SU-DHL-6 (cell line): ENCODE results near the gene SMPD3.

Experiments used
- H2AFZ ChIP-seq: fragments of 200-600 bp; sonication (generic); 2 replicates; pipeline ENCODE4 v1.6.1; 2014; ENCODE audit warnings: low read depth, mild to moderate bottlenecking, moderate library complexity, mixed read lengths, antibody characterized with exemption, low read length; ENCODE audit not compliant: severe bottlenecking
- H3F3A ChIP-seq: fragments of 200-600 bp; shearing (Covaris generic); 2 replicates; pipeline ENCODE4 v1.6.0; 2016; ENCODE audit warnings: antibody characterized with exemption, mild to moderate bottlenecking; ENCODE audit not compliant: insufficient read depth
- H3K27ac ChIP-seq: fragments of 200-600 bp; sonication (generic); 2 replicates; pipeline ENCODE4 v1.5.1; 2016; ENCODE audit warnings: low read depth, mild to moderate bottlenecking, low read length, moderate library complexity, mixed read lengths
- H3K27me3 ChIP-seq: fragments of 200-600 bp; sonication (generic), shearing (Covaris generic); 2 replicates; pipeline ENCODE4 v1.6.0; 2014; ENCODE audit warnings: mild to moderate bottlenecking, low read length
- H3K36me3 ChIP-seq: fragments of 200-600 bp; sonication (generic); 2 replicates; pipeline ENCODE4 v1.6.1; 2014; ENCODE audit warnings: mild to moderate bottlenecking, low read length, mixed read lengths
- H3K4me2 ChIP-seq: fragments of 300-600, 200-600 bp; shearing (Covaris generic), sonication (generic); 2 replicates; pipeline ENCODE4 v1.6.0; 2014; ENCODE audit warnings: low read length, low read depth, mild to moderate bottlenecking; ENCODE audit not compliant: poor library complexity, severe bottlenecking
- H3K4me3 ChIP-seq: fragments of 200-600 bp; sonication (generic); 2 replicates; pipeline ENCODE4 v1.5.1; 2014; ENCODE audit warnings: antibody characterized with exemption, low read length, mild to moderate bottlenecking, mixed read lengths; ENCODE audit not compliant: insufficient read depth, poor library complexity, severe bottlenecking
- H3K79me2 ChIP-seq: fragments of 200-600 bp; sonication (generic); 2 replicates; pipeline ENCODE4 v1.6.1; 2014; ENCODE audit warnings: mild to moderate bottlenecking, low read length, moderate library complexity; ENCODE audit not compliant: insufficient read depth
- H3K9ac ChIP-seq: fragments of 200-600 bp; sonication (generic); 2 replicates; pipeline ENCODE4 v1.7.0; 2014; ENCODE audit warnings: mild to moderate bottlenecking, low read length
- H3K9me2 ChIP-seq: fragments of 200-600 bp; sonication (generic); replicated peaks from 2 replicates; pipeline ENCODE4 v1.6.1; 2014; ENCODE audit warnings: low read length; ENCODE audit not compliant: insufficient read depth
- H3K9me3 ChIP-seq: fragments of 200-600 bp; sonication (generic); 2 replicates; pipeline ENCODE4 v1.6.1; 2014; ENCODE audit warnings: low read length, mixed read lengths; ENCODE audit not compliant: insufficient read depth
- H4K20me1 ChIP-seq: fragments of 200-600 bp; sonication (generic); 2 replicates; pipeline ENCODE4 v1.6.1; 2014; ENCODE audit warnings: low read depth, mild to moderate bottlenecking, antibody characterized with exemption, low read length, moderate library complexity, mixed read lengths
- EZH2phosphoT487 ChIP-seq: fragments of 200-600 bp; sonication (generic), shearing (Covaris generic); conservative IDR thresholded peaks from 2 replicates; pipeline ENCODE4 v1.6.1; 2018; ENCODE audit warnings: mild to moderate bottlenecking, antibody characterized with exemption, low read length, moderate library complexity, mixed read lengths
- TF ChIP-seq, protein P1 (sequence below): fragments of 200-600 bp; sonication (generic); IDR thresholded peaks from one replicate; pipeline ENCODE4 v1.5.1; 2017; ENCODE audit warnings: antibody characterized with exemption, mild to moderate bottlenecking, low read length, moderate library complexity; ENCODE audit not compliant: insufficient read depth, poor library complexity, severe bottlenecking

The SMPD3 gene

GRCh38 chr16:68335175-68335574 is 113.1 kb downstream of the SMPD3 start:
- no peaks in the 10 kb centered on the region for H3K79me2 ChIP-seq

GRCh38 chr16:68332411-68333121 is 115.7 kb downstream of the SMPD3 start:
- H3K4me3 ChIP-seq = no peak overlapping the region
- no peaks in the 10 kb centered on the region for H3K9me3 ChIP-seq
- H4K20me1 ChIP-seq = no peaks in the 10 kb centered on the region
- H3K36me3 ChIP-seq = no peaks in the 10 kb centered on the region; the same call in 1 of the 2 replicates
- H3K27me3 ChIP-seq = no peaks in the 10 kb centered on the region
- TF ChIP-seq EZH2phosphoT487 = no peak
- no peaks in the 10 kb centered on the region for H3K9me2 ChIP-seq
- no peak overlapping the region for H3K9ac ChIP-seq
- H3K4me2 ChIP-seq = no peak overlapping the region
- H3K79me2 ChIP-seq = no peaks in the 10 kb centered on the region
- no peak overlapping the region for H3K27ac ChIP-seq
- no peak overlapping the region for H2AFZ ChIP-seq
- H3F3A ChIP-seq = no peaks in the 10 kb centered on the region

More at GRCh38 chr16:68335175-68335574, 113.1 kb downstream of the SMPD3 start:
- H3K9ac ChIP-seq = no peak overlapping the region
- no peak overlapping the region for H3K4me2 ChIP-seq
- H3K27ac ChIP-seq = no peak overlapping the region
- H3K9me3 ChIP-seq = no peaks in the 10 kb centered on the region
- no peaks in the 10 kb centered on the region for H4K20me1 ChIP-seq
- H2AFZ ChIP-seq = no peak overlapping the region
- no peaks in the 10 kb centered on the region for H3K9me2 ChIP-seq
- TF ChIP-seq, protein P1, sequence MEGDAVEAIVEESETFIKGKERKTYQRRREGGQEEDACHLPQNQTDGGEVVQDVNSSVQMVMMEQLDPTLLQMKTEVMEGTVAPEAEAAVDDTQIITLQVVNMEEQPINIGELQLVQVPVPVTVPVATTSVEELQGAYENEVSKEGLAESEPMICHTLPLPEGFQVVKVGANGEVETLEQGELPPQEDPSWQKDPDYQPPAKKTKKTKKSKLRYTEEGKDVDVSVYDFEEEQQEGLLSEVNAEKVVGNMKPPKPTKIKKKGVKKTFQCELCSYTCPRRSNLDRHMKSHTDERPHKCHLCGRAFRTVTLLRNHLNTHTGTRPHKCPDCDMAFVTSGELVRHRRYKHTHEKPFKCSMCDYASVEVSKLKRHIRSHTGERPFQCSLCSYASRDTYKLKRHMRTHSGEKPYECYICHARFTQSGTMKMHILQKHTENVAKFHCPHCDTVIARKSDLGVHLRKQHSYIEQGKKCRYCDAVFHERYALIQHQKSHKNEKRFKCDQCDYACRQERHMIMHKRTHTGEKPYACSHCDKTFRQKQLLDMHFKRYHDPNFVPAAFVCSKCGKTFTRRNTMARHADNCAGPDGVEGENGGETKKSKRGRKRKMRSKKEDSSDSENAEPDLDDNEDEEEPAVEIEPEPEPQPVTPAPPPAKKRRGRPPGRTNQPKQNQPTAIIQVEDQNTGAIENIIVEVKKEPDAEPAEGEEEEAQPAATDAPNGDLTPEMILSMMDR = no peak
- no peak for TF ChIP-seq EZH2phosphoT487
- H3K36me3 ChIP-seq = no peaks in the 10 kb centered on the region; the same call in 1 of the 2 replicates
- no peak overlapping the region for H3K4me3 ChIP-seq
- H3F3A ChIP-seq = no peaks in the 10 kb centered on the region
- no peaks in the 10 kb centered on the region for H3K27me3 ChIP-seq

- Histone ChIP-seq H3K4me2 (no peak overlapping the region), H4K20me1 (no peaks in the 10 kb centered on the region), H3K9me3 (no peaks in the 10 kb centered on the region), H3K36me3 (no peaks in the 10 kb centered on the region; the same call in 1 of the 2 replicates), H3K4me3 (no peak overlapping the region), H3F3A (no peaks in the 10 kb centered on the region), H3K79me2 (no peaks in the 10 kb centered on the region), H3K9me2 (no peaks in the 10 kb centered on the region), H2AFZ (no peak overlapping the region), H3K27ac (no peak overlapping the region), H3K27me3 (no peaks in the 10 kb centered on the region), H3K9ac (no peak overlapping the region)
- TF ChIP-seq, protein P1 = no peak
- TF ChIP-seq EZH2phosphoT487 = no peak
Measured at GRCh38 chr16:68331879-68332410, 116.4 kb downstream of the SMPD3 start.

DNA sequence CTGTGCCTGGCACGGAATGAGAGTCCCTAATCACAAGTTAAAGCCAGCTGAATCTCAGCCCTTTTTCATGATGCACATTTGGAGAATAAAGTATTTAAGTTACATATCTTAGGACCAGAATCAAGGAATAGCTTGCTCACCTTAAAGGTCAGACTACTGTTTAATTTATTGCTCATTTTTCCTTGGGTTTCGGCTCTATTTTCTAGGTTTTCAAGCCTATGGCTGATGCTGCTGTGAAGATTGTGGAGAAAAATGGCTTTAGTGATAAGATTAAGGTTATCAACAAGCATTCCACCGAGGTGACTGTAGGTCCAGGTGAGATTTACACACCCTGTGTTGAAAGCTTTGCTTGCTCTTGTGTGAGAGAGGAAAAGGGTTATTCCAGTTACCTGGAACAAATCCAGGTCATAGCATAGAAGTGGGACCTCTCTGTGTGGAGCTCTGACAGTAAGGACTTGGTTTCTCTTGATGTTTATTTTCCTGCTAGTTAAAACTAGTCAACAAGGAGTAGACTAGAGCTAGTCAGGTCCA is 119.4 kb downstream of the SMPD3 start:
- no peaks in the 10 kb centered on the region for H3K79me2 ChIP-seq
- no peak overlapping the region for H3K4me2 ChIP-seq
- no peaks in the 10 kb centered on the region; the same call in 1 of the 2 replicates for H3K36me3 ChIP-seq
- no peak overlapping the region for H3K27ac ChIP-seq
- TF ChIP-seq, protein P1 = no peak
- TF ChIP-seq EZH2phosphoT487 = no peak
- no peaks in the 10 kb centered on the region for H3K9me3 ChIP-seq
- H3F3A ChIP-seq = no peaks in the 10 kb centered on the region
- H3K9me2 ChIP-seq = no peaks in the 10 kb centered on the region
- no peaks in the 10 kb centered on the region for H4K20me1 ChIP-seq
- no peaks in the 10 kb centered on the region for H3K27me3 ChIP-seq
- no peak overlapping the region for H3K4me3 ChIP-seq
- H2AFZ ChIP-seq = no peak overlapping the region
- no peak overlapping the region for H3K9ac ChIP-seq
